ENCODE measurements around the gene FUT7.

FUT7 gene

GRCh38 chr9:137041124-137041523 is 9.2 kb upstream of the FUT7 start:
- Histone ChIP-seq H3K9me2 (ENCODE audit: low read depth, low read length) (no peaks in the 10 kb centered on the region), H3K9me3 (ENCODE audit: low read length) (no peaks in the 10 kb centered on the region), H3K27me3 (ENCODE audit: insufficient read depth, low read length) (peaks cover 23% of the 10 kb centered on the region), H3K4me1 (ENCODE audit: insufficient read depth, low read length, severe bottlenecking) (peaks cover 3% of the 10 kb centered on the region), H2AFZ (ENCODE audit: low read length) (no peak overlapping the region), H4K20me1 (ENCODE audit: insufficient read depth, low read length) (no peaks in the 10 kb centered on the region), H3K79me2 (ENCODE audit: insufficient read depth, low read length) (no peaks in the 10 kb centered on the region), H3K27ac (ENCODE audit: low read depth, low read length, poor library complexity, severe bottlenecking) (no peak overlapping the region), H3K4me2 (ENCODE audit: low read length) (no peak overlapping the region), H3K36me3 (ENCODE audit: insufficient read depth, low read length) (no peaks in the 10 kb centered on the region), H3F3A (ENCODE audit: insufficient read depth, low read length) (no peaks in the 10 kb centered on the region), H3K9ac (ENCODE audit: low read length) (no peak overlapping the region), H3K4me3 (ENCODE audit: low read depth, low read length, poor library complexity, severe bottlenecking) (no peak overlapping the region)
- no peak for TF ChIP-seq CTCF (IDR thresholded peaks at IDR 0.05; ENCODE audit: low read length)
- TF ChIP-seq EZH2 (IDR thresholded peaks at IDR 0.05; ENCODE audit: borderline replicate concordance, low read length) = no peak

- no peak for TF ChIP-seq EZH2 (IDR thresholded peaks at IDR 0.05; ENCODE audit: borderline replicate concordance, low read length)
- TF ChIP-seq CTCF (IDR thresholded peaks at IDR 0.05; ENCODE audit: low read length) = no peak
- no peak overlapping the region for H2AFZ ChIP-seq (ENCODE audit: low read length)
- no peaks in the 10 kb centered on the region for H3K4me1 ChIP-seq (ENCODE audit: insufficient read depth, low read length, severe bottlenecking)
- no peaks in the 10 kb centered on the region for H3K9me2 ChIP-seq (ENCODE audit: low read depth, low read length)
- H3K27ac ChIP-seq (ENCODE audit: low read depth, low read length, poor library complexity, severe bottlenecking) = no peak overlapping the region
- H3K9ac ChIP-seq (ENCODE audit: low read length) = no peak overlapping the region
- no peaks in the 10 kb centered on the region for H3K79me2 ChIP-seq (ENCODE audit: insufficient read depth, low read length)
- H3K9me3 ChIP-seq (ENCODE audit: low read length) = no peaks in the 10 kb centered on the region
- no peak overlapping the region for H3K4me3 ChIP-seq (ENCODE audit: low read depth, low read length, poor library complexity, severe bottlenecking)
- no peak overlapping the region for H3K4me2 ChIP-seq (ENCODE audit: low read length)
- no peaks in the 10 kb centered on the region for H3K36me3 ChIP-seq (ENCODE audit: insufficient read depth, low read length)
- no peaks in the 10 kb centered on the region for H3F3A ChIP-seq (ENCODE audit: insufficient read depth, low read length)
- no peaks in the 10 kb centered on the region for H4K20me1 ChIP-seq (ENCODE audit: insufficient read depth, low read length)
- peaks cover 23% of the 10 kb centered on the region for H3K27me3 ChIP-seq (ENCODE audit: insufficient read depth, low read length)
Measured at GRCh38 chr9:137040568-137040967, 8.7 kb upstream of the FUT7 start.

- H3K36me3 ChIP-seq (ENCODE audit: insufficient read depth, low read length) = no peaks in the 10 kb centered on the region
- H3K9me3 ChIP-seq (ENCODE audit: low read length) = no peaks in the 10 kb centered on the region
- H2AFZ ChIP-seq (ENCODE audit: low read length) = no peak overlapping the region
- H3K4me1 ChIP-seq (ENCODE audit: insufficient read depth, low read length, severe bottlenecking) = no peaks in the 10 kb centered on the region
- H3K4me2 ChIP-seq (ENCODE audit: low read length) = no peak overlapping the region
- peaks cover 18% of the 10 kb centered on the region; the same call in 1 of the 2 replicates for H3K27me3 ChIP-seq (ENCODE audit: insufficient read depth, low read length)
- H4K20me1 ChIP-seq (ENCODE audit: insufficient read depth, low read length) = no peaks in the 10 kb centered on the region
- H3F3A ChIP-seq (ENCODE audit: insufficient read depth, low read length) = no peaks in the 10 kb centered on the region
- H3K9me2 ChIP-seq (ENCODE audit: low read depth, low read length) = no peaks in the 10 kb centered on the region
- TF ChIP-seq CTCF (IDR thresholded peaks at IDR 0.05; ENCODE audit: low read length) (no peak), EZH2 (IDR thresholded peaks at IDR 0.05; ENCODE audit: borderline replicate concordance, low read length) (no peak)
- no peak overlapping the region for H3K9ac ChIP-seq (ENCODE audit: low read length)
- no peaks in the 10 kb centered on the region for H3K79me2 ChIP-seq (ENCODE audit: insufficient read depth, low read length)
- H3K27ac ChIP-seq (ENCODE audit: low read depth, low read length, poor library complexity, severe bottlenecking) = no peak overlapping the region
- H3K4me3 ChIP-seq (ENCODE audit: low read depth, low read length, poor library complexity, severe bottlenecking) = no peak overlapping the region
Measured at GRCh38 chr9:137039611-137040366, 7.9 kb upstream of the FUT7 start.
